K562 (cell line): Measurements from ENCODE around the gene FBXO44. TPM values are rescaled to one million over a fixed set of nuclear protein-coding genes. Genes with fewer than 3 reads are reported as not detected.

ENCODE experiments used
- BRD4 ChIP-seq: fragments of 200-600 bp; sonication (generic); IDR thresholded peaks from 2 replicates; pipeline ENCODE4 v1.6.1; 2017; ENCODE audit warnings: inconsistent platforms
- CBFA2T2 ChIP-seq: fragments of 450-650 bp; conservative IDR thresholded peaks from 2 replicates; pipeline ENCODE4 v1.6.1; 2017; ENCODE audit warnings: mild to moderate bottlenecking
- CHAMP1 ChIP-seq: fragments of 450-650 bp; IDR thresholded peaks from 2 replicates; pipeline ENCODE4 v1.6.1; 2016; ENCODE audit warnings: mild to moderate bottlenecking
- DIDO1 ChIP-seq: fragments of 450-650 bp; IDR thresholded peaks from 2 replicates; pipeline ENCODE4 v1.6.1; 2016; ENCODE audit warnings: low read depth, missing biosample characterization, missing genetic modification characterization
- GMEB1 ChIP-seq: fragments of 250-450 bp; sonication (Bioruptor Pico); IDR thresholded peaks from 2 replicates; pipeline ENCODE4 v1.4.0; 2020; ENCODE audit warnings: mild to moderate bottlenecking
- HNRNPUL1 ChIP-seq: fragments of 200-400 bp; formaldehyde crosslinking; IDR thresholded peaks from 2 replicates; pipeline ENCODE4 v1.6.1; 2017; ENCODE audit warnings: low read length
- IFI16 ChIP-seq: fragments of 250-450 bp; sonication (Bioruptor Pico); IDR thresholded peaks from 2 replicates; pipeline ENCODE4 v2.1.2; 2022; ENCODE audit warnings: mild to moderate bottlenecking, inconsistent platforms
- NR2C2 ChIP-seq, 2 experiments: fragments of 200-800 bp in 1 of 2; sonication (Bioruptor generic) in 1 of 2; sonication (generic) in 1 of 2; formaldehyde crosslinking in 1 of 2; IDR thresholded peaks; 2 replicates each; pipeline versions ENCODE4 v1.6.1 to v1.8.0; 2016 to 2022; ENCODE audit warnings: mild to moderate bottlenecking in 1 of 2, missing compliant biosample characterization in 1 of 2, missing genetic modification characterization in 1 of 2, missing genetic modification reagents in 1 of 2
- PML ChIP-seq: IDR thresholded peaks from 2 replicates; pipeline ENCODE4 v1.6.1; 2012; ENCODE audit warnings: low read length, inconsistent platforms
- POLR2A ChIP-seq: fragments of 450-650 bp; conservative IDR thresholded peaks from 2 replicates; pipeline ENCODE4 v1.6.1; 2016
- PRPF4 ChIP-seq: fragments of 200-400 bp; formaldehyde crosslinking; IDR thresholded peaks from one replicate; pipeline ENCODE4 v1.6.1; 2017; ENCODE audit warnings: low read length, low read depth, mild to moderate bottlenecking; ENCODE audit not compliant: insufficient read depth, poor library complexity, severe bottlenecking
- SMAD1 ChIP-seq: fragments of 150-350 bp; IDR thresholded peaks from 2 replicates; pipeline ENCODE4 v1.6.1; 2014; ENCODE audit warnings: low read length, low read depth; ENCODE audit not compliant: partially characterized antibody
- YBX1 ChIP-seq: fragments of 450-650 bp; IDR thresholded peaks from 2 replicates; pipeline ENCODE4 v1.7.1; 2016; ENCODE audit warnings: mild to moderate bottlenecking
- ZNF12 ChIP-seq: sonication (generic); formaldehyde crosslinking; IDR thresholded peaks from 2 replicates; pipeline ENCODE4 v1.4.0; 2020; ENCODE audit warnings: mild to moderate bottlenecking, missing genetic modification reagents
- ZNF449 ChIP-seq: fragments of 250-450 bp; sonication (Bioruptor Pico); IDR thresholded peaks from 2 replicates; pipeline ENCODE4 v1.8.0; 2022; ENCODE audit warnings: moderate library complexity, mild to moderate bottlenecking, inconsistent platforms
- ZNF518B ChIP-seq: fragments of 250-450 bp; sonication (Bioruptor Pico); IDR thresholded peaks from 2 replicates; pipeline ENCODE4 v1.5.0; 2021; ENCODE audit warnings: mild to moderate bottlenecking, moderate library complexity
- polyA plus RNA-seq, 8 experiments: library from polyadenylated mRNA; depleted of rRNA in 4 of 8; stranded (reverse) in 5 of 8; unstranded in 3 of 8; fragments of >200 nt; fragmentation: Nextera tagmentation in 2 of 8; fragmentation: Illumina TruSeq in 1 of 8; extraction: Ambion mirVana in 2 of 8; extraction: Trizol in 1 of 8; gene quantifications; 2 replicates each; pipeline versions ENCODE4 v1.2.1 to v1.2.3, GENCODE V29; 2011 to 2014; ENCODE audit warnings: inconsistent platforms in 1 of 8, missing spikeins in 1 of 8
- total RNA-seq, 7 experiments: library from RNA; depleted of rRNA in 6 of 7; stranded (reverse); fragments of >200 nt in 6 of 7; fragmentation: Illumina TruSeq in 2 of 7; extraction: Trizol in 2 of 7; gene quantifications; 2 replicates each; pipeline versions ENCODE4 v1.2.1 to v1.2.3, GENCODE V29; 2011 to 2021; ENCODE audit warnings: low replicate concordance in 1 of 7

The FBXO44 gene
- total and polyA plus RNA-seq, 9 of the 15 experiments (the other 6 are each of a cell fraction or from before 2014, with no cell fraction given) = 0.69 to 20.9 (median 6.7) TPM

- TF ChIP-seq SMAD1 = peak; percentile 8
- peak; percentile 81 for TF ChIP-seq POLR2A
- no peak for TF ChIP-seq YBX1
- TF ChIP-seq PRPF4 = no peak
- TF ChIP-seq ZNF12 (CRISPR knock-in tag) = 0 out of 2 replicates have a peak, but pooled peaks have one; percentile 12
- TF ChIP-seq IFI16 (CRISPR knock-in tag) = no peak
- no peak for TF ChIP-seq HNRNPUL1
- TF ChIP-seq GMEB1 (CRISPR knock-in tag) = peak; percentile 73
- no peak for TF ChIP-seq BRD4
- TF ChIP-seq CBFA2T2 = 0 out of 2 replicates have a peak, but pooled peaks have one; percentile 39
- no peak for TF ChIP-seq ZNF518B
- no peak for TF ChIP-seq ZNF449
- TF ChIP-seq DIDO1 (tag) = 0 out of 2 replicates have a peak, but pooled peaks have one; percentile 2
- TF ChIP-seq PML = peak; percentile 52
- no peak for TF ChIP-seq CHAMP1
- TF ChIP-seq NR2C2 (CRISPR knock-in tag; IDR thresholded peaks at IDR 0.05) = peak; percentile 65; the same call in 1 of the 2 replicates
- peak; percentile 29; the same call in 1 of the 2 replicates for TF ChIP-seq NR2C2 (tag; IDR thresholded peaks at IDR 0.05)
Measured at GRCh38 chr1:11681071-11681771, 26.5 kb downstream of the FBXO44 start, which contains the start of gene MAD2L2 (continued).
